Measurements from ENCODE around the gene RSF1. TPM values are rescaled to one million over a fixed set of nuclear protein-coding genes. Genes with fewer than 3 reads are reported as not detected.

The RSF1 gene
- total RNA-seq, 2 donors from 2014 or later = 57.6 to 69.9 TPM

Other genes with a start within 250 kb of the RSF1 start
- under 1 TPM; 0.22 to 0.69 TPM for gene AQP11, start 230.8 kb downstream of the RSF1 start, total RNA-seq
- 100 to 1,000 TPM; 162 to 174 TPM for gene CLNS1A, start 182.9 kb downstream of the RSF1 start, total RNA-seq
- gene AAMDC, start 422 bp upstream of the RSF1 start, total RNA-seq = 10 to 100 TPM; 10.5 to 14.7 TPM
- 10 to 100 TPM; 50.4 to 52.3 TPM for gene INTS4, start 173.9 kb upstream of the RSF1 start, total RNA-seq
- under 1 TPM in 1 of 2 donors, not detected in 1; 0.34 TPM for gene KCTD14, start 202.6 kb upstream of the RSF1 start, total RNA-seq
- gene THRSP, start 243.1 kb upstream of the RSF1 start, total RNA-seq = not detected